ENCODE results near the gene TSFM. TPM values are rescaled to one million over a fixed set of nuclear protein-coding genes. Genes with fewer than 3 reads are reported as not detected.

TSFM gene
- total and polyA plus RNA-seq, 9 of the 15 experiments (the other 6 are each of a cell fraction or from before 2014, with no cell fraction given), result 44.6 to 198 (median 60.2) TPM

- in situ Hi-C loops (cut with MboI) (no loop called here), intact Hi-C loops (cut with micrococcal nuclease) (no loop called here)
- Histone ChIP-seq H3K36me3 (ENCODE audit: control insufficient read depth, insufficient read depth, low read length) (peaks cover 14% of the 10 kb centered on the region; the same call in 2 of the 3 replicates), H3K79me2 (ENCODE audit: control insufficient read depth, insufficient read depth, low read length) (no peaks in the 10 kb centered on the region), H3K27ac (ENCODE audit: extremely low read depth, low read depth, low read length) (no peak overlapping the region), H3K4me1 (replicated peaks in 1 of 2; ENCODE audit: control insufficient read depth in 2 of 2, insufficient read depth in 2 of 2, low read length in 2 of 2) (peaks cover 8 to 25% of the 10 kb centered on the region in 2 experiments), H3K9me1 (ENCODE audit: control insufficient read depth, insufficient read depth, low read length) (no peaks in the 10 kb centered on the region), H3K4me2 (ENCODE audit: insufficient read depth, low read length) (no peak overlapping the region), H3K27me3 (ENCODE audit: control insufficient read depth in 2 of 2, insufficient read depth in 2 of 2, low read length in 2 of 2) (no peaks in the 10 kb centered on the region), H3K9me3 (replicated peaks; ENCODE audit: control insufficient read depth, insufficient read depth, low read depth, low read length) (no peaks in the 10 kb centered on the region), H2AFZ (ENCODE audit: low read depth, low read length) (no peak overlapping the region), H3K4me3 (no peak overlapping the region), H4K20me1 (replicated peaks; ENCODE audit: control insufficient read depth, insufficient read depth, low read length) (no peaks in the 10 kb centered on the region), H3K9ac (ENCODE audit: insufficient read depth in 1 of 2, low read depth in 2 of 2, low read length in 2 of 2) (0 out of 4 replicates have a peak overlapping the region, but pooled peaks of 1 of the 2 experiments have one; percentile 22)
- BruUV-seq (replicated peaks), result no TSS peak
- DNase-seq (ENCODE audit: extremely low read depth in 1 of 4, low spot score in 3 of 4) (no peak), FAIRE-seq (no peak), ATAC-seq (no peak)
- 58% methylated on average over 6 of the region's 6 CpGs for WGBS (ENCODE audit: insufficient coverage, low coverage, missing lambda C conversion rate)
- CTCF ChIA-PET (ENCODE audit: low intra/inter-chr PET ratio), result no interaction called here
- POLR2A ChIA-PET, result interaction anchor here (0.7 kb wide), 2 partner anchors 8 to 122 kb away, joined by 3 to 5 read pairs; partner anchors contain the start of genes EEF1AKMT3 and METTL1
- no peak for TF ChIP-seq ZNF589 (CRISPR knock-in tag; IDR thresholded peaks at IDR 0.05; ENCODE audit: low read depth)
- no peak for TF ChIP-seq ZBTB33 (CRISPR knock-in tag; IDR thresholded peaks at IDR 0.05)
- no peak for TF ChIP-seq MITF (IDR thresholded peaks at IDR 0.05)
- TF ChIP-seq MCM5 (IDR thresholded peaks at IDR 0.05; ENCODE audit: low read depth), result no peak
- no peak for TF ChIP-seq ZFP30 (CRISPR knock-in tag; IDR thresholded peaks at IDR 0.05; ENCODE audit: borderline replicate concordance)
- TF ChIP-seq ELK3 (CRISPR knock-in tag; IDR thresholded peaks at IDR 0.05), result no peak
- TF ChIP-seq WHSC1 (IDR thresholded peaks at IDR 0.05; ENCODE audit: low read length), result no peak
- no peak for TF ChIP-seq CBFA2T2 (conservative IDR thresholded peaks at IDR 0.05)
- no peak for TF ChIP-seq ZNF518B (CRISPR knock-in tag; IDR thresholded peaks at IDR 0.05)
- TF ChIP-seq ZNF830 (CRISPR knock-in tag; IDR thresholded peaks at IDR 0.05), result no peak
- no peak for TF ChIP-seq ZNF3 (CRISPR knock-in tag; IDR thresholded peaks at IDR 0.05)
These were observed 18.5 kb upstream of the TSFM start for GRCh38 chr12:57763881-57764661.

Data from K562 (cell line).